OCI-LY7 (cell line): ENCODE measurements around the gene KCNJ9.

Experiments used
- EZH2phosphoT487 ChIP-seq: fragments of 200-600 bp; sonication (generic); IDR thresholded peaks from 2 replicates; pipeline ENCODE4 v1.6.1; 2018; ENCODE audit warnings: low read depth, borderline replicate concordance, mild to moderate bottlenecking, mixed run types, antibody characterized with exemption, low read length, moderate library complexity, mixed read lengths
- TF ChIP-seq, protein P1 (sequence below): fragments of 200-600 bp; sonication (generic); conservative IDR thresholded peaks from 2 replicates; pipeline ENCODE4 v1.5.1; 2014; ENCODE audit warnings: mild to moderate bottlenecking, antibody characterized with exemption, low read length, moderate library complexity, mixed read lengths

DNA sequence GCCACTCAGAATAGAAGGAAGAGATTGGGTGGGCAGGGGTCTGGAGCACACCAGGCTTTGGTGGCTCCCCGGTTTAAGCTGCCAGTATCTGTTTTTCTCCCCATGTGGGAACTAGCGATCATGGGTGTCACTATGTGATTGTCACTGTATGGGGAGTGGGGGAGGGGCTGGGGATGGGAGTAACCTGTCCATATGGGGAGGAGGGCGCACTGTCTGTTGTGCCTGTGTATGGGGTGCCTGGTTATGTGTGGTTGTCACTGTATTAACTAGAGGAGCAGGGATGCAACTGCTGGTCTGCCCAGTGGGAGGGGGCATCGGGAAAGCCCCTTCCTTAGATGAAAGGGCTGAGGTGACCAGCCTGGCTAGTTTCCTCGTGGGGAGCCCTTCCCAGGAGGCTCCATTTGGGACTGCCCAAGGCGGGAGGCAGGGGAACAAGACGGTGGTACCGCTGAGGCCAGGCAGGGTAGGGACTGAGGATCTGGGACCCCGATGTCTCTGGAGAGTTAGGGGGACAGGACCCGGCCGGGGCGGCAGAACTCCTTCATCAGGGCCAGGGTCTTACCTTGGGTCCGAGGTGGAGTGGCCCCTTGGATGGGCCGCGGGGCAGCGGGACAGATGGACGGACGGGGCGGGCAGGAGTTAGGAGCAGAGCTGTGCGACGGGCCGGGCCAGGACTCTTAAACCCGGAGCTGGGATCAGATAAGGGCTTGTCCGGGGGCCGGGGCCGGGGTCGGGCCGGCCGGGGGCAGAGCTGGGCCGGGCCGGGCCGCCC, 11.7 kb upstream of the KCNJ9 start, which contains the start of gene KCNJ10:
- TF ChIP-seq, protein P1, sequence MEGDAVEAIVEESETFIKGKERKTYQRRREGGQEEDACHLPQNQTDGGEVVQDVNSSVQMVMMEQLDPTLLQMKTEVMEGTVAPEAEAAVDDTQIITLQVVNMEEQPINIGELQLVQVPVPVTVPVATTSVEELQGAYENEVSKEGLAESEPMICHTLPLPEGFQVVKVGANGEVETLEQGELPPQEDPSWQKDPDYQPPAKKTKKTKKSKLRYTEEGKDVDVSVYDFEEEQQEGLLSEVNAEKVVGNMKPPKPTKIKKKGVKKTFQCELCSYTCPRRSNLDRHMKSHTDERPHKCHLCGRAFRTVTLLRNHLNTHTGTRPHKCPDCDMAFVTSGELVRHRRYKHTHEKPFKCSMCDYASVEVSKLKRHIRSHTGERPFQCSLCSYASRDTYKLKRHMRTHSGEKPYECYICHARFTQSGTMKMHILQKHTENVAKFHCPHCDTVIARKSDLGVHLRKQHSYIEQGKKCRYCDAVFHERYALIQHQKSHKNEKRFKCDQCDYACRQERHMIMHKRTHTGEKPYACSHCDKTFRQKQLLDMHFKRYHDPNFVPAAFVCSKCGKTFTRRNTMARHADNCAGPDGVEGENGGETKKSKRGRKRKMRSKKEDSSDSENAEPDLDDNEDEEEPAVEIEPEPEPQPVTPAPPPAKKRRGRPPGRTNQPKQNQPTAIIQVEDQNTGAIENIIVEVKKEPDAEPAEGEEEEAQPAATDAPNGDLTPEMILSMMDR: no peak
- TF ChIP-seq EZH2phosphoT487: no peak
